K562 (cell line): ENCODE data around the gene CD52. TPM values are rescaled to one million over a fixed set of nuclear protein-coding genes. Genes with fewer than 3 reads are reported as not detected.

Source experiments
- ADNP ChIP-seq: fragments of 200-800 bp; sonication (Bioruptor generic); IDR thresholded peaks from 2 replicates; pipeline ENCODE4 v1.6.1; 2016; ENCODE audit warnings: missing genetic modification characterization, missing compliant biosample characterization
- CREM ChIP-seq: IDR thresholded peaks from 2 replicates; pipeline ENCODE4 v1.6.1; 2014; ENCODE audit warnings: antibody characterized with exemption, low read depth
- DNMT1 ChIP-seq: fragments of 450-650 bp; IDR thresholded peaks from 2 replicates; pipeline ENCODE4 v1.6.1; 2016; ENCODE audit warnings: antibody characterized with exemption, mild to moderate bottlenecking
- FOXA1 ChIP-seq: fragments of 450-650 bp; IDR thresholded peaks from 2 replicates; pipeline ENCODE4 v1.6.1; 2016; ENCODE audit warnings: mild to moderate bottlenecking, borderline replicate concordance
- FUS ChIP-seq: fragments of 200-400 bp; formaldehyde crosslinking; optimal IDR thresholded peaks from 2 replicates; pipeline ENCODE3; 2017; ENCODE audit warnings: low read depth, low read length
- MNT ChIP-seq, 2 experiments: fragments of 450-650 bp; conservative IDR thresholded peaks; 2 replicates each; pipeline ENCODE4 v1.6.1; 2017; ENCODE audit warnings: mild to moderate bottlenecking in 2 of 2, moderate library complexity in 2 of 2
- MTA3 ChIP-seq: fragments of 450-650 bp; formaldehyde crosslinking; IDR thresholded peaks from 2 replicates; pipeline ENCODE4 v1.6.1; 2017; ENCODE audit warnings: mild to moderate bottlenecking, borderline replicate concordance
- MYC ChIP-seq, 2 experiments: fragments of 250-450 bp in 1 of 2; sonication (Bioruptor Pico) in 1 of 2; IDR thresholded peaks; 2 replicates each; pipeline versions ENCODE4 v1.5.1 to v1.6.1; 2012 to 2021; ENCODE audit warnings: low read depth in 2 of 2, borderline replicate concordance in 1 of 2, improper control_type of control experiment in 1 of 2, low read length in 1 of 2, mild to moderate bottlenecking in 1 of 2, moderate library complexity in 1 of 2
- NCOA1 ChIP-seq: fragments of 450-650 bp; IDR thresholded peaks from 2 replicates; pipeline ENCODE4 v1.6.1; 2016; ENCODE audit warnings: low read depth
- NFIX ChIP-seq: fragments of 250-450 bp; sonication (Bioruptor Pico); IDR thresholded peaks from 2 replicates; pipeline ENCODE4 v1.4.0; 2020; ENCODE audit warnings: low read depth, mild to moderate bottlenecking, moderate library complexity
- NR3C1 ChIP-seq: sonication (generic); formaldehyde crosslinking; IDR thresholded peaks from 2 replicates; pipeline ENCODE4 v1.8.1; 2022; ENCODE audit warnings: missing genetic modification reagents
- SRSF7 ChIP-seq: fragments of 200-400 bp; formaldehyde crosslinking; optimal IDR thresholded peaks from 2 replicates; pipeline ENCODE3; 2017; ENCODE audit warnings: mild to moderate bottlenecking, low read depth, low read length
- TFE3 ChIP-seq: fragments of 450-650 bp; formaldehyde crosslinking; IDR thresholded peaks from 2 replicates; pipeline ENCODE4 v1.4.0; 2020; ENCODE audit warnings: mild to moderate bottlenecking, mixed read lengths
- ZNF263 ChIP-seq: sonication (generic); formaldehyde crosslinking; IDR thresholded peaks from 2 replicates; pipeline ENCODE4 v1.8.0; 2022; ENCODE audit warnings: mild to moderate bottlenecking, missing genetic modification reagents, borderline replicate concordance
- ZNF407 ChIP-seq: fragments of 450-650 bp; IDR thresholded peaks from 2 replicates; pipeline ENCODE4 v1.6.1; 2016; ENCODE audit warnings: low read depth
- polyA plus RNA-seq, 8 experiments: library from polyadenylated mRNA; depleted of rRNA in 4 of 8; stranded (reverse) in 5 of 8; unstranded in 3 of 8; fragments of >200 nt; fragmentation: Nextera tagmentation in 2 of 8; fragmentation: Illumina TruSeq in 1 of 8; extraction: Ambion mirVana in 2 of 8; extraction: Trizol in 1 of 8; gene quantifications; 2 replicates each; pipeline versions ENCODE4 v1.2.1 to v1.2.3, GENCODE V29; 2011 to 2014; ENCODE audit warnings: inconsistent platforms in 1 of 8, missing spikeins in 1 of 8
- total RNA-seq, 7 experiments: library from RNA; depleted of rRNA in 6 of 7; stranded (reverse); fragments of >200 nt in 6 of 7; fragmentation: Illumina TruSeq in 2 of 7; extraction: Trizol in 2 of 7; gene quantifications; 2 replicates each; pipeline versions ENCODE4 v1.2.1 to v1.2.3, GENCODE V29; 2011 to 2021; ENCODE audit warnings: low replicate concordance in 1 of 7

Gene CD52
- total and polyA plus RNA-seq, 9 of the 15 experiments (the other 6 are each of a cell fraction or from before 2014, with no cell fraction given), result 34.9 to 488 (median 173) TPM

- TF ChIP-seq MTA3 (peak; percentile 20; the same call in 1 of the 2 replicates), NFIX (CRISPR knock-in tag) (no peak), SRSF7 (no peak), DNMT1 (no peak), ADNP (tag) (no peak), NR3C1 (CRISPR knock-in tag) (no peak), MYC (IDR thresholded peaks at IDR 0.05; ENCODE audit: low read depth, low read length) (peak; percentile 68), MYC (CRISPR knock-in tag; IDR thresholded peaks at IDR 0.05; ENCODE audit: borderline replicate concordance, low read depth) (no peak), FOXA1 (no peak), MNT (conservative IDR thresholded peaks at IDR 0.05) (peak; percentile 85 to 96), NCOA1 (no peak), ZNF407 (no peak), CREM (peak; percentile 75), ZNF263 (peak; percentile 76; the same call in 1 of the 2 replicates), FUS (no peak), TFE3 (CRISPR knock-in tag) (peak; percentile 24; the same call in 1 of the 2 replicates)
Measured at GRCh38 chr1:26306290-26307229, 11.2 kb upstream of the CD52 start, which contains the start of gene UBXN11 (continued).
